Measurements from ENCODE around the gene ALDH3B2.

DNA sequence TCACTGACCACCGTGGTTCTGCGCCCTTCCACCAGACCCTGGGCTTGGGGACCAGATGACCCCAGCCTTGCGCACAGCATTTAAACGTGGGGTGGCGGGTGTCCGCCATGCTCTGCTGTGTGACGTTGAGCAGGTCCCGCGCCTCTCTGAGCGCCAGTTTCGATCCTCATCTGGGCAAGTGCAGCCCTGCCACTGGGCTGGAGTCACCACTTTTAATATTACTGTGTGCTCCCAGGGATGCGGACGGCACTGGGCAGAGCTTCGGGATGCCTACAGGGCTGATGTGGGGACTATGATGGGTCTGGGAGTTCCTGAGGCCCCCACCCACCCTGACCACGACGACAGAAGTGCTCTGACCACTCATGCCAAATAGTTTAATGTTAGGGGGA lies 43.5 kb downstream of the ALDH3B2 start:
- TF ChIP-seq, protein P1, sequence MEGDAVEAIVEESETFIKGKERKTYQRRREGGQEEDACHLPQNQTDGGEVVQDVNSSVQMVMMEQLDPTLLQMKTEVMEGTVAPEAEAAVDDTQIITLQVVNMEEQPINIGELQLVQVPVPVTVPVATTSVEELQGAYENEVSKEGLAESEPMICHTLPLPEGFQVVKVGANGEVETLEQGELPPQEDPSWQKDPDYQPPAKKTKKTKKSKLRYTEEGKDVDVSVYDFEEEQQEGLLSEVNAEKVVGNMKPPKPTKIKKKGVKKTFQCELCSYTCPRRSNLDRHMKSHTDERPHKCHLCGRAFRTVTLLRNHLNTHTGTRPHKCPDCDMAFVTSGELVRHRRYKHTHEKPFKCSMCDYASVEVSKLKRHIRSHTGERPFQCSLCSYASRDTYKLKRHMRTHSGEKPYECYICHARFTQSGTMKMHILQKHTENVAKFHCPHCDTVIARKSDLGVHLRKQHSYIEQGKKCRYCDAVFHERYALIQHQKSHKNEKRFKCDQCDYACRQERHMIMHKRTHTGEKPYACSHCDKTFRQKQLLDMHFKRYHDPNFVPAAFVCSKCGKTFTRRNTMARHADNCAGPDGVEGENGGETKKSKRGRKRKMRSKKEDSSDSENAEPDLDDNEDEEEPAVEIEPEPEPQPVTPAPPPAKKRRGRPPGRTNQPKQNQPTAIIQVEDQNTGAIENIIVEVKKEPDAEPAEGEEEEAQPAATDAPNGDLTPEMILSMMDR (IDR thresholded peaks at IDR 0.05): no peak
- TF ChIP-seq POLR2A (IDR thresholded peaks at IDR 0.05) (no peak), EP300 (IDR thresholded peaks at IDR 0.05) (no peak)

All from tibial nerve (tissue), 4 donors.